ENCODE results near the gene FAM227B. TPM values are rescaled to one million over a fixed set of nuclear protein-coding genes. Genes with fewer than 3 reads are reported as not detected.

The FAM227B gene
- polyA plus RNA-seq, 4 donors, result 1.6 to 8.7 (median 3.2) TPM

DNA sequence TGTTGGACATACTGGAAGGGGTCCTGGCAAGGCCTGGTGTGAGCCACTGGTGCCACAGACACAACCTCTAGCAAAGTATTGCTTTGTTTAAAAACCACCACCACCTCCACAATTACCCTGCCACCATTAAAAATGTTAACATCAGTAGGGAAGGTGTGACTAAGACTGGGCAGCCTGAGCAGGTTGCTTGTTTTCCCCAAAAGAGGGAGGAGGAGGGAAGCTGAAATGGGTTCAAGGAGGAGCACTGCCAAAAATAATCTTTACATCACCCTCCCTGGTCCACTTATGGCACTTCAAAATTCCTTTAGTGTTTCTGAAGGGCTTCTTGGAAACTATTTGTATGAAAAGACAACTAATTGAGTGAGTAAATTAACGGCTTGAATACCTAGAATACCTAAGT lies 297.4 kb downstream of the FAM227B start:
- no peak for FAIRE-seq
- Histone ChIP-seq H3K27me3 (ENCODE audit: control insufficient read depth in 3 of 3, insufficient read depth in 3 of 3, low read length in 3 of 3) (no peaks in the 10 kb centered on the region), H3K4me3 (ENCODE audit: low read depth in 1 of 3, low read length in 3 of 3) (no peak overlapping the region), H3K9me3 (ENCODE audit: control insufficient read depth in 2 of 2, insufficient read depth in 1 of 2, low read depth in 1 of 2, low read length in 1 of 2) (no peaks in the 10 kb centered on the region), H3K27ac (ENCODE audit: low read depth in 1 of 3, low read length in 2 of 3) (no peak overlapping the region), H3K36me3 (ENCODE audit: control insufficient read depth in 3 of 3, insufficient read depth in 2 of 3, low read depth in 1 of 3, low read length in 3 of 3) (peaks cover 6 to 17% (median 17%) of the 10 kb centered on the region in 3 donors), H3K4me1 (ENCODE audit: control insufficient read depth in 3 of 3, insufficient read depth in 2 of 3, low read depth in 1 of 3, low read length in 2 of 3) (peaks cover 0 to 4% (median 0%) of the 10 kb centered on the region in 3 donors)
- no peak for DNase-seq
- 72 to 91% (median 80%) methylated on average over 1 of the region's 1 CpG for WGBS, 3 donors

DNA sequence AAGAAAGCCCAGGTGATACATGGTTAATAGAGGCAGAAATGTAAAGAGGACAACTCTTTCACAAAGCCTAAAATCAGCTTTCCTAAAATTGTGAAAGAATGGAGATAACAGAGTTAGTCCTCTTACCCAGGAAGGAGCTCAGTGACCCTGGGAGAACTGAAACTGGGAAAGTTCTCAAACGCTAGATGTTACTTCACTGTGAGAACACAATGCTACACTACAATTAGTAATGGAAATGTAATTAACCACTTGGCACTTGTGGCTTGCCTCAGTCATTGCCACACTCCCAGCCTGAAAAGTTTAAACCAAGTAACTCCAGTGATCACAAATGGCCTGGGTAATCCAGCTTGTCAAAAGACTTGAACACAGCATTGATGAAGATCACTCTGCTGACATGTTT lies 300.3 kb downstream of the FAM227B start:
- H3K4me3 ChIP-seq (ENCODE audit: low read depth in 1 of 3, low read length in 3 of 3), result no peak overlapping the region
- H3K27ac ChIP-seq (ENCODE audit: low read depth in 1 of 3, low read length in 2 of 3), result peak overlapping the region in 1 of 3 donors; percentile 35
- peaks cover 6 to 21% (median 17%) of the 10 kb centered on the region in 3 donors for H3K36me3 ChIP-seq (ENCODE audit: control insufficient read depth in 3 of 3, insufficient read depth in 2 of 3, low read depth in 1 of 3, low read length in 3 of 3)
- 73 to 96% (median 77%) methylated on average over 1 of the region's 1 CpG for WGBS, 3 donors
- no peaks in the 10 kb centered on the region for H3K27me3 ChIP-seq (ENCODE audit: control insufficient read depth in 3 of 3, insufficient read depth in 3 of 3, low read length in 3 of 3)
- FAIRE-seq (no peak), DNase-seq (no peak)
- peaks cover 0 to 4% (median 0%) of the 10 kb centered on the region in 3 donors for H3K4me1 ChIP-seq (ENCODE audit: control insufficient read depth in 3 of 3, insufficient read depth in 2 of 3, low read depth in 1 of 3, low read length in 2 of 3)
- no peaks in the 10 kb centered on the region for H3K9me3 ChIP-seq (ENCODE audit: control insufficient read depth in 2 of 2, insufficient read depth in 1 of 2, low read depth in 1 of 2, low read length in 1 of 2)

DNA sequence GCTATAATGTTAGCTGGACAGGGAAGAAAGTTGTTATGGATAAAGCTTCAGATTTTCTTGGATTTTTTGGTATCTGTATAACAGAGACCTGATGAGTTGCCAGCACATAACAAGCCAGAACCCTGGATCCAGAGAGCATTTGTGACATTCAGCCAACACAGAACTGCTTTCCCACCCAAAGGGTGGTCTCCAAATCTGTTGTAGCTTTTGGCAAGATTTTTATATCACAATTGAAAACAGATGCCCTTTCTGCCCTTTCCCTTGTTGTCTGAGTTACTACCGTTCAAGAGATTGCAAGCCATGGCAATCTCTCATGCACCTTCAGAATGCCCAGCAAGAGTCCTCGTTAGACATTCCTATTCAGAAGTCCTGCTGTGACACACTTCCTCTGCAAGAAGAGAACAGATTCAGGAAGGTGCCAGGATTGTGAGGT lies 305.2 kb downstream of the FAM227B start:
- peaks cover 6 to 15% (median 13%) of the 10 kb centered on the region in 3 donors for H3K36me3 ChIP-seq (ENCODE audit: control insufficient read depth in 3 of 3, insufficient read depth in 2 of 3, low read depth in 1 of 3, low read length in 3 of 3)
- DNase-seq (no peak), FAIRE-seq (no peak)
- H3K9me3 ChIP-seq (ENCODE audit: control insufficient read depth in 2 of 2, insufficient read depth in 1 of 2, low read depth in 1 of 2, low read length in 1 of 2), result no peaks in the 10 kb centered on the region
- H3K4me3 ChIP-seq (ENCODE audit: low read depth in 1 of 3, low read length in 3 of 3), result no peak overlapping the region
- H3K4me1 ChIP-seq (ENCODE audit: control insufficient read depth in 3 of 3, insufficient read depth in 2 of 3, low read depth in 1 of 3, low read length in 2 of 3), result peaks cover 0 to 2% (median 0%) of the 10 kb centered on the region in 3 donors
- H3K27ac ChIP-seq (ENCODE audit: low read depth in 1 of 3, low read length in 2 of 3), result no peak overlapping the region
- WGBS, 3 donors, result 74 to 91% (median 91%) methylated on average over 2 of the region's 2 CpGs
- H3K27me3 ChIP-seq (ENCODE audit: control insufficient read depth in 3 of 3, insufficient read depth in 3 of 3, low read length in 3 of 3), result no peaks in the 10 kb centered on the region

DNA sequence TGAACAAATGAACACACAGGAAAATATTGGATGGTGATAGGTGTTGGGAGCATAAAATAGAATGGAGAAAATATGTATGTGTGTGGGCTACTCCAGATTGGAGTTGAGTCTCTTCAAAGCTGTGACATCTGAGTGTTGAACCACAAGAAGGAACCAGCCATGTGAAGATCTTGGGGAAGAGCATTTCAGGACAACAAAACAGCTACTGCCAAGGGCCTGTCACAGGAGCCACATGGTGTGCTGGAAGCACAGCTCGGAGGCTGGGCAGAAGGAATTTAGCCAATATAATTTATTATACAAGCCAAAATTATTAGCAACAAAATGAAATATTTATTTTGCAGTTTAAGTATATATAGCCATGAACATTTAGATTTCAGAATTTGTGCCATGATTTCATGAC lies 305.9 kb downstream of the FAM227B start:
- FAIRE-seq, result no peak
- H3K27ac ChIP-seq (ENCODE audit: low read depth in 1 of 3, low read length in 2 of 3), result no peak overlapping the region
- no peak for DNase-seq

DNA sequence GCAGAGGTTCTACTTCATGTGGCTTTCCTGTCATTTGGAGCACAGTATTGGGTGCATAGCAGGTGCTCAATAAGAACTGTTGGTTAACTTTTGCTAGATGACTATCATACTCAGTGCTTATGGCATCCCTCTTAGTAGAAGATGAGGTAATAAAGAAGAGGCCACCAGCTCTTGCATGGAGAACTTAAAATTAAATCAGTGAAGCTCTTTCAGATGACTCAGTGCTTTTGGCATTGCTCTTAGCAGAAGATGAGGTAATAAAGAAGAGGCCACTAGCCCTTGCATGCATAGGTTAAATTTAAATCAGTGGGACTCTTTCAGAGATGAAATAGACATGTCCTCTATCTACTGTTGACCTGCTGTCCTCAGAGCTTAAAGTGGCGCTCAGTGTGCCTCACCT lies 307.0 kb downstream of the FAM227B start:
- Histone ChIP-seq H3K4me1 (ENCODE audit: control insufficient read depth in 3 of 3, insufficient read depth in 2 of 3, low read depth in 1 of 3, low read length in 2 of 3) (no peaks in the 10 kb centered on the region), H3K9me3 (ENCODE audit: control insufficient read depth in 2 of 2, insufficient read depth in 1 of 2, low read depth in 1 of 2, low read length in 1 of 2) (no peaks in the 10 kb centered on the region), H3K36me3 (ENCODE audit: control insufficient read depth in 3 of 3, insufficient read depth in 2 of 3, low read depth in 1 of 3, low read length in 3 of 3) (peaks cover 0 to 8% (median 6%) of the 10 kb centered on the region in 3 donors), H3K27me3 (ENCODE audit: control insufficient read depth in 3 of 3, insufficient read depth in 3 of 3, low read length in 3 of 3) (no peaks in the 10 kb centered on the region), H3K4me3 (ENCODE audit: low read depth in 1 of 3, low read length in 3 of 3) (no peak overlapping the region), H3K27ac (ENCODE audit: low read depth in 1 of 3, low read length in 2 of 3) (no peak overlapping the region)
- 96 to 100% (median 98%) methylated on average over 1 of the region's 1 CpG for WGBS, 3 donors
- FAIRE-seq (no peak), DNase-seq (no peak)

More for the DNA sequence above, 305.9 kb downstream of the FAM227B start:
- Histone ChIP-seq H3K4me3 (ENCODE audit: low read depth in 1 of 3, low read length in 3 of 3) (no peak overlapping the region), H3K4me1 (ENCODE audit: control insufficient read depth in 3 of 3, insufficient read depth in 2 of 3, low read depth in 1 of 3, low read length in 2 of 3) (no peaks in the 10 kb centered on the region), H3K36me3 (ENCODE audit: control insufficient read depth in 3 of 3, insufficient read depth in 2 of 3, low read depth in 1 of 3, low read length in 3 of 3) (peaks cover 2 to 15% (median 8%) of the 10 kb centered on the region in 3 donors), H3K27me3 (ENCODE audit: control insufficient read depth in 3 of 3, insufficient read depth in 3 of 3, low read length in 3 of 3) (no peaks in the 10 kb centered on the region), H3K9me3 (ENCODE audit: control insufficient read depth in 2 of 2, insufficient read depth in 1 of 2, low read depth in 1 of 2, low read length in 1 of 2) (no peaks in the 10 kb centered on the region)
- 78 to 100% (median 90%) methylated on average over 1 of the region's 1 CpG for WGBS, 3 donors

DNA sequence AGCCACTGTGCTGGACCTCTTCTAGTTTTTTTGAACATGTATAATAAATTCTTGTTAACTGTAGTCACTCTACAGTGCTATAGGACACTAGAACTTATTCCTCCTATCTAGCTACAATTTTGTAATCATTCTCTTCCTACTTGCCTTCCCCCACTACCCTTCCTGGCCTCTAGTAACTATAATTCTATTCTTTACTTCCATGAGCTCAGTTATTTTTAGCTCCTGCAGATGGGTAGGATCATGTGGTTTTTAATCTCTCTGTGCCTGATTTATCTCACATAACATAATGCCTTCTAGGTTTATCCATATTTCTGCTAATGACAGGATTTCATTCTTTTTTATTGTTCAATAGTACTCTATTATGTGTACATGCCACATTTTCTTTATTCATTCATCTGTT lies 310.7 kb downstream of the FAM227B start:
- Histone ChIP-seq H3K4me1 (ENCODE audit: control insufficient read depth in 3 of 3, insufficient read depth in 2 of 3, low read depth in 1 of 3, low read length in 2 of 3) (no peaks in the 10 kb centered on the region), H3K9me3 (ENCODE audit: control insufficient read depth in 2 of 2, insufficient read depth in 1 of 2, low read depth in 1 of 2, low read length in 1 of 2) (no peaks in the 10 kb centered on the region), H3K4me3 (ENCODE audit: low read depth in 1 of 3, low read length in 3 of 3) (no peak overlapping the region), H3K27me3 (ENCODE audit: control insufficient read depth in 3 of 3, insufficient read depth in 3 of 3, low read length in 3 of 3) (no peaks in the 10 kb centered on the region), H3K36me3 (ENCODE audit: control insufficient read depth in 3 of 3, insufficient read depth in 2 of 3, low read depth in 1 of 3, low read length in 3 of 3) (peaks cover 0 to 9% (median 3%) of the 10 kb centered on the region in 3 donors), H3K27ac (ENCODE audit: low read depth in 1 of 3, low read length in 2 of 3) (no peak overlapping the region)
- FAIRE-seq, result no peak
- DNase-seq, result no peak

DNA sequence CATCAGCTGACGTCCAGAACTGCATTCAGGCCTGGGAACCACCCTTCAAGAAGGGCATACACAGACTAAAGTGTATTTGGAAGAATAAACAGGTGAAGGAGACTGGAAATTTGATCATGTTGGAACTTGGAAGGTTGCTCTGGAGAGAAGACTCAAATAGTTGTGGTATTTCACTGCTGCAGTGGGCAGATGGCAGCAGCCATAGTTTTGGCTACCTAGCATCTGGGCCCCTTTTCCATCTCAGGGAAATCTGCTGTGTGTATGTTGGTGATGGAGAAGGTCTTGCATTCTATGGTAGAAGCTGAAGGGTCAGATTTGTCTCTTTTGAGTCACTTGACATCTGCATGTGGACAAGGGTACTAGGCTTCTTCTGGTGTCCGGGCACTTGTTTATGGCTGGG lies 311.9 kb downstream of the FAM227B start:
- DNase-seq, result no peak
- no peaks in the 10 kb centered on the region for H3K4me1 ChIP-seq (ENCODE audit: control insufficient read depth in 3 of 3, insufficient read depth in 2 of 3, low read depth in 1 of 3, low read length in 2 of 3)
- 90 to 95% (median 91%) methylated on average over 2 of the region's 2 CpGs for WGBS, 3 donors
- H3K9me3 ChIP-seq (ENCODE audit: control insufficient read depth in 2 of 2, insufficient read depth in 1 of 2, low read depth in 1 of 2, low read length in 1 of 2), result no peaks in the 10 kb centered on the region
- no peak overlapping the region for H3K27ac ChIP-seq (ENCODE audit: low read depth in 1 of 3, low read length in 2 of 3)
- peaks cover 0 to 12% (median 3%) of the 10 kb centered on the region in 3 donors for H3K36me3 ChIP-seq (ENCODE audit: control insufficient read depth in 3 of 3, insufficient read depth in 2 of 3, low read depth in 1 of 3, low read length in 3 of 3)
- no peaks in the 10 kb centered on the region for H3K27me3 ChIP-seq (ENCODE audit: control insufficient read depth in 3 of 3, insufficient read depth in 3 of 3, low read length in 3 of 3)
- H3K4me3 ChIP-seq (ENCODE audit: low read depth in 1 of 3, low read length in 3 of 3), result no peak overlapping the region
- FAIRE-seq, result no peak

DNA sequence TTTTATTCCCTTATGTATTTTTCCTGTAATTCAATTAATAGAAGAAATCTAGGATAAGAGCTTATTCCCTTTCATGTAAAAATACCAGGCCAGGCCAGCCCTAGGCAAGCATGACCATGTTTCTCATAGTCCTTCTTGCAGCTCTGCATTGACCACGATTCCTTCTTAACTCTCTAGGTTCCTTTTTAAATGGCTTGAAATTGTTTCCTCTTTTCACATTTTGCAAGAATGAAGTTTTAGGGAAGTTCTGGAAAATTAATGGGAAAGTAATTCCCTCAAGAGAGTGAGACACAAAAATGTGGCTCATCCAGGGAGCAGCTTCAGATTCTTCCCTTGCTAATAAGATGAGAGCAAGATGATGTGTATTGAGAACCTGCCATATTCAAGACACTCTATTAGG lies 314.1 kb downstream of the FAM227B start:
- H3K27ac ChIP-seq (ENCODE audit: low read depth in 1 of 3, low read length in 2 of 3), result no peak overlapping the region
- H3K9me3 ChIP-seq (ENCODE audit: control insufficient read depth in 2 of 2, insufficient read depth in 1 of 2, low read depth in 1 of 2, low read length in 1 of 2), result no peaks in the 10 kb centered on the region
- FAIRE-seq (no peak), DNase-seq (no peak)
- 76 to 94% (median 92%) methylated on average over 1 of the region's 1 CpG for WGBS, 3 donors
- H3K4me3 ChIP-seq (ENCODE audit: low read depth in 1 of 3, low read length in 3 of 3), result no peak overlapping the region
- H3K4me1 ChIP-seq (ENCODE audit: control insufficient read depth in 3 of 3, insufficient read depth in 2 of 3, low read depth in 1 of 3, low read length in 2 of 3), result no peaks in the 10 kb centered on the region
- H3K36me3 ChIP-seq (ENCODE audit: control insufficient read depth in 3 of 3, insufficient read depth in 2 of 3, low read depth in 1 of 3, low read length in 3 of 3), result peaks cover 0 to 10% (median 3%) of the 10 kb centered on the region in 3 donors
- no peaks in the 10 kb centered on the region for H3K27me3 ChIP-seq (ENCODE audit: control insufficient read depth in 3 of 3, insufficient read depth in 3 of 3, low read length in 3 of 3)

DNA sequence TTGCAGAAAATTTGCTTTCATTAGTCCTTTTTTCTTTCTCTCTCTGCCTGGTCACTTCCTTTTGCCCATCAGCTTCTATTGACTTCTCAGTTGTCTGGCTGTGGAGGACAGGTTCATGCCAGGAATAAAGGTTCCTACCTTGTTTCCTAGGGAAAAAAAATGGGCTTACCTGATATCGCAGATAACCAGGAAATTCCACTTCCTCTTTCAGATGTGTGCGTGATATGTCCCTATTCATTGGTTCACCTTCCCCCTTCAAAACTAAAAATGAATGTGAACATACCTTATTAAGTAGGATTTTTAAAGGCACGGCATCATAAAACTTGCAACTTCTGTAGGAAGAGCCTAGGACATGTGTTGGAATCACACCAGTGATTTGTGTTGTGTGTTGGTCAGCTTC lies 317.6 kb downstream of the FAM227B start:
- 81 to 91% (median 88%) methylated on average over 3 of the region's 3 CpGs for WGBS, 3 donors
- Histone ChIP-seq H3K4me3 (ENCODE audit: low read depth in 1 of 3, low read length in 3 of 3) (no peak overlapping the region), H3K36me3 (ENCODE audit: control insufficient read depth in 3 of 3, insufficient read depth in 2 of 3, low read depth in 1 of 3, low read length in 3 of 3) (peaks cover 0 to 6% (median 3%) of the 10 kb centered on the region in 3 donors), H3K9me3 (ENCODE audit: control insufficient read depth in 2 of 2, insufficient read depth in 1 of 2, low read depth in 1 of 2, low read length in 1 of 2) (no peaks in the 10 kb centered on the region), H3K4me1 (ENCODE audit: control insufficient read depth in 3 of 3, insufficient read depth in 2 of 3, low read depth in 1 of 3, low read length in 2 of 3) (no peaks in the 10 kb centered on the region), H3K27ac (ENCODE audit: low read depth in 1 of 3, low read length in 2 of 3) (no peak overlapping the region), H3K27me3 (ENCODE audit: control insufficient read depth in 3 of 3, insufficient read depth in 3 of 3, low read length in 3 of 3) (no peaks in the 10 kb centered on the region)
- FAIRE-seq (no peak), DNase-seq (no peak)

Data from small intestine (tissue), 7 donors.